ENCODE measurements around the gene COL2A1.

DNA sequence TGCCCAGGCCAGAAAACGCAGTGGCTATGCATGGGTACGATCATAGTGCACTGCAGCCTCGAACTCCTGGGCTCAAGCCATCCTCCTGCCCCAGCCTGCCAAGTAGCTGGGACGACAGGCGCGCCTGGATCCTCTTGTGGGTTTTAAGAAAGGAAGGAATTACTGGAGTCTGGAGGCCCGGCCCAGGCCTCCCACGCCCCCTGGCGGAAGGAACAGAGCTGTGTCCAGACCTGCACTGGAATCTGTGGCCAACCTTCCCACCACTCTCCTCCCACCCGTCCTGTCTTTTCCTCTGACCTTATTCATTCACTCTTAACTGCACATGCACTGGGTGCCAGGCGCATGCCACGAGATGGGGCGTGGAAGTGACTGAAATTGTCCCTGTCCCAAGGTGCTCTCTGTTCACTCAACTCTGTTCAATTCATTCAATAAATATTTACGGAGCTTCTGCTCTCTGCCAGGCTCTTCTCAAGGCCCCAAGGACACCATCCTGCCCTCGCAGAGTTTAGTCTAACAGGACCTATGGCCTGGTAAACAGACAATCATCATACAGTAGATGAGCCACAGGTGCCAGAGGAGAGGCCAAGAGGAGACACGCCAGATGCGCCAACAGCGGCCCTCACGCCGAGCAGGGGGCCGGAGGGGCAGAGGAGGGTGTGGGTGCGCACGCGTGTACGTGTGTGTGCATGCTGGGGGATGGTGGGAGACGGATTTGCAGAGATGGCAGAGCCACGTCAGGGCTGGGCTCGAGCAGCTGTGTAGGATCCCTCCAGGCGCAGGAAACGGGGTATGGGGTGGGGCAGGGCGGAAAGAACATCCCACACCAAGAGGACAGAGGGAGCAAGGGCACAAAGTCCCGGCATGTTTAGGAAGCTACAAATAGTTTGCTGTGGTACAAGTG lies 54.6 kb downstream of the COL2A1 start:
- TF ChIP-seq, protein P1, sequence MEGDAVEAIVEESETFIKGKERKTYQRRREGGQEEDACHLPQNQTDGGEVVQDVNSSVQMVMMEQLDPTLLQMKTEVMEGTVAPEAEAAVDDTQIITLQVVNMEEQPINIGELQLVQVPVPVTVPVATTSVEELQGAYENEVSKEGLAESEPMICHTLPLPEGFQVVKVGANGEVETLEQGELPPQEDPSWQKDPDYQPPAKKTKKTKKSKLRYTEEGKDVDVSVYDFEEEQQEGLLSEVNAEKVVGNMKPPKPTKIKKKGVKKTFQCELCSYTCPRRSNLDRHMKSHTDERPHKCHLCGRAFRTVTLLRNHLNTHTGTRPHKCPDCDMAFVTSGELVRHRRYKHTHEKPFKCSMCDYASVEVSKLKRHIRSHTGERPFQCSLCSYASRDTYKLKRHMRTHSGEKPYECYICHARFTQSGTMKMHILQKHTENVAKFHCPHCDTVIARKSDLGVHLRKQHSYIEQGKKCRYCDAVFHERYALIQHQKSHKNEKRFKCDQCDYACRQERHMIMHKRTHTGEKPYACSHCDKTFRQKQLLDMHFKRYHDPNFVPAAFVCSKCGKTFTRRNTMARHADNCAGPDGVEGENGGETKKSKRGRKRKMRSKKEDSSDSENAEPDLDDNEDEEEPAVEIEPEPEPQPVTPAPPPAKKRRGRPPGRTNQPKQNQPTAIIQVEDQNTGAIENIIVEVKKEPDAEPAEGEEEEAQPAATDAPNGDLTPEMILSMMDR (optimal IDR thresholded peaks at IDR 0.05 in 1 of 3, IDR thresholded peaks at IDR 0.05 in 1 of 3, conservative IDR thresholded peaks at IDR 0.05 in 1 of 3; ENCODE audit: extremely low read depth in 1 of 3, insufficient read depth in 2 of 3, low read length in 3 of 3) = peak in 2 of 3 experiments; percentile 92 to 98
- no peak for TF ChIP-seq EZH2 (IDR thresholded peaks at IDR 0.05; ENCODE audit: low read length)

All from keratinocyte (primary cell).